Middle frontal gyrus (tissue), 1 donor: ENCODE results near the gene PHPT1.

Source experiments
- DNase-seq: peaks from one replicate; pipeline ENCODE4 v3.0.0-alpha.2; 2015; ENCODE audit warnings: low spot score; ENCODE audit errors: extremely low spot score

Gene PHPT1

GRCh38 chr9:136847826-136848392 lies 1.3 kb upstream of the PHPT1 start:
- no peak for DNase-seq

- DNase-seq = no peak
These were observed 694 bp upstream of the PHPT1 start for GRCh38 chr9:136848393-136849037.

DNA sequence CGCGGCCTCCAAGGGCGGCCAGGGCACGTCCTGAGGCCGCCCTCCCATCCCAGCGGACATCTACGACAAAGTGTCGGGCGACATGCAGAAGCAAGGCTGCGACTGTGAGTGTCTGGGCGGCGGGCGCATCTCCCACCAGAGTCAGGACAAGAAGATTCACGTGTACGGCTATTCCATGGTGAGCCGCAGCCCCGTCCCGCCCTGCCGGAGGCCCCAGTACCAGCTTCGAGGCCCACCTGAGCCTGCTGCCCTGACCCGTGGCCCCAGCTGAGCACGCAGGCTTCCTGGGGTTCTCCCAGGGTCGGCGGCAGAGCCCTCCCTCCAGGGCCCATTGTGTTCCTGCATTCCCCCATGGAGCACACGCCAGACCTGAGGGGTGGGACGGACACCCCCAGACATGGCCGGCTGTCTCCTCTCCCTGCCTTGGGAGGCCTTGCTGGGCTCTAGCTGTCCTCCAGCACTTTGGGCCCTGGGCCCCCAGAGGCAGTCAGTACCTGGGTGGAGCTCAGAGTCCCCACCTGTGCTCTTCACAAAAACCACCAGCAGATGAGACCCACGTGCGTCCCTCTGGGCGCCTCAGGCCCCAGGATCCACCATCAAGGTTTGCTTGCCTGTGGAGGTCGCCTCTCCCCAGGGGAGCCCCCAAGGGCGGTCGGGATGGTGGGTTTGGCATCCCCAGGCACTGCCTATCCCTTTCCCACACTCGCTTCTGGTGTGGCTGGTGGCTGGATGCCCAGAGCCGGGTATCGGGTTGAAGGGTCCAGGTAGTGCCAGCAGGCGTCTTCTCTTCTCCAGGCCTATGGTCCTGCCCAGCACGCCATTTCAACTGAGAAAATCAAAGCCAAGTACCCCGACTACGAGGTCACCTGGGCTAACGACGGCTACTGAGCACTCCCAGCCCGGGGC lies 1.0 kb downstream of the PHPT1 start:
- DNase-seq = no peak

DNA sequence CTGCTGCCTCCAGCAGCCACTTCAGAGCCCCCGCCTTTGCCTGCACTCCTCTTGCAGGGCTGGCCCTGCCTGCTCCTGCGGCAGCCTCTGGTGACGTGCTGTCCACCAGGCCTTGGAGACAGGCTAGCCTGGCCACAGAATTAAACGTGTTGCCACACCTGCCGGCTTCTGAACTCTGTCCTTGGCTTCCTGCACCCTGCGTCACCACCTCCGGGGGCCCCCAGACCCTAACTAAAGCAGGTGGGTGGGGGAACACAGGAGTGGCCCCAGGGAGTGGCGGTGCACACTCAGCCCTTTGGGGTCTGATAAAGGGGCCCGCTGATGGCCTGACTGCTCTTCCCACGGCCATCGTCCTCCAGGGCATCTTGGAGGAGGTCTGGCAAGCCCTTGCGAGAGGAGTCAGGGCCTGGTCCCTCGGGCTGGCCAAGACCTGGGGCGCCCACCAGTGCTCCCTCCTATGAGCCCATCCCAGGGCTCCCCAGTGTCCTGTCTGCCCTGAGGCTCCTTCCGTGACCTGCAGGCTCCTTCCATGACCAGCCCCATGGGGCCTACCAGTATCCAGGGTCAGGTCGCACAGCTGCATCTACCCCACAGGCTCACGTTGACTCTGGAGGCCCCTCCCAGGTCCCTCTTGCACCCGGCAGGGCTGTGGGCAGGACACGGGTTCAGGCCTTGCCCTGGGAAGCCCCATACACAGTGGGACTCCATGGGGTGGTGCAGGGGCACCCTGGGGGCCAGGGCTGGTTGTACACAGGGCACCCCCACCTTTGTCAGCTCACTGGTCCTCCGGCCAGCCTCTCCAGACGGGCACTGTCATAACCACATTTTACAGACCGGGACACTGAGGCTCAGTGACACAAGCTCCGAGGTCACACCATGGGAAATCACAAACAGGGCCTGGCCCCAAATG lies 1.9 kb downstream of the PHPT1 start:
- no peak for DNase-seq

DNA sequence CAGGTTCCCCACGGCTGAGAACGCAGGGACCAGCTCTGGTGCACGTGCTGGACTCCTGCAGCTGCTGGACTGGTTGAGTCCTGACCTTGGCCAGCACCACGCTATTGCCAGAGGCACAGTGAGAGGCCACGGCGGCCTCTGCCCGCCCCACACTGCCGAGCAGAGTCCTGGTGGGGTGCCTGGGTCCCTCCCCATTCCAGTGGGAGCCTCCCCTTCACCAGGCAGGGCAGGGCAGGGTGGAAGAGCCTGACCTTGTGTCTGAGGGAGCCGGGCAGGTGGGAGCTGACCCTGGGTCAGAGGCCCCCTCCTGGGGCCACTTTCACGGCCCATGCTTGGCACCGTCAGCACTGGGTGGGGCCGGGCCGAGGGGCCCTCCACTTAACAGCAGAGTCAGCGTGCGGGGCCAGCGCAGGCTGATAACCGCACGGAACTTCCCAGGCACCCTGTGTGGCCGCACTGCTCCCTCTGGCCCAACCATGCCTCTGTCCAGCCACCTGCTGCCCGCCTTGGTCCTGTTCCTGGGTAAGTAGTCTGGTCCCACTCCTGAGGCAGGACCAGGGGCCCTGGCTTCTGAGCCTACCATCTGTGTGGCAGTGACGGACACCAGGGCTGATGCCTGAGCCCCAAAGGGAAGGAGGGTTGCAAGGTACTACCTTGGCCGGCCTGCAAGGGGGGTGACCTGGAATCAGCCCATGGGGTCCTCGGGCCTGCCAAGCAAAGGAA lies 2.9 kb downstream of the PHPT1 start, which contains the start of gene MAMDC4:
Gene MAMDC4, plus strand, starts transcription at position 406 of the 723 bp plus-strand sequence. Its CDS starts 71 bp downstream, at position 477.
- DNase-seq = no peak

DNA sequence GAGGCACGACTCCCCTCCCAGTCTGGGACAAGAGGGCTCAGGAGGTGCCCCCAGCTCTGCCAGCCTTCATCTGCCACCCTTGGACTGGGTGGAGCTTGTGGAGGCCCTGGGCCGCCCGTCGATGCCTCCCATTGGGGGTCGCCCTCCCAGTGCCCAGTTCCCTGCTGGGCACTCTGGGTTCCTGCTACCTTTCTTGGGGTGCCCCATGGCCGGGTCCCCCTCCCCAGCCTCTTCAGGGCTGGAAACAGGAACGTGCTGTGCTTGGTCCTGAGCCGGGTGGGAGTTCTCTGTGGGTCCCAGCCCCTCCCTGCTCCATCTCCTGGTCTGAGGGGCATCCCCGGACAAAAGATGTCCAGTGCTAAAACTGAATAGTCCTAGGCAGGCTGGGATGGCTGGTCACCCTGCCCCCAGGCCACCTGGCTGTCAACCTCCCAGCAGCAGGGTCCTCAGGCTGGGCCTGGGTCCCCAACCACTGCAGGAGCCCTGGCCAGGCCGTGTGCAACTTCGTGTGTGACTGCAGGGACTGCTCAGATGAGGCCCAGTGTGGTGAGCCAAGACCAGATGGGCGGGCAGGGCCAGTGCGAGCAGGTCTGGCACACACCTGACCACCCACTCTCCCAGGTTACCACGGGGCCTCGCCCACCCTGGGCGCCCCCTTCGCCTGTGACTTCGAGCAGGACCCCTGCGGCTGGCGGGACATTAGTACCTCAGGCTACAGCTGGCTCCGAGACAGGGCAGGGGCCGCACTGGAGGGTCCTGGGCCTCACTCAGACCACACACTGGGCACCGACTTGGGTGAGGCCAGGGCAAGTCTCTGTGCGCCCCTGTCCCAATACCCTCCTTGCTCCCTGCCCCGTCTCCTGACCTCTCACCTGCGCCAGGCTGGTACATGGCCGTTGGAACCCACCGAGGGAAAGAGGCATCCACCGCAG lies 3.7 kb downstream of the PHPT1 start:
- DNase-seq = no peak

GRCh38 chr9:136853596-136854112 lies 4.4 kb downstream of the PHPT1 start:
- no peak for DNase-seq

- DNase-seq = no peak
These were observed 5.1 kb downstream of the PHPT1 start for GRCh38 chr9:136854113-136854841.

DNA sequence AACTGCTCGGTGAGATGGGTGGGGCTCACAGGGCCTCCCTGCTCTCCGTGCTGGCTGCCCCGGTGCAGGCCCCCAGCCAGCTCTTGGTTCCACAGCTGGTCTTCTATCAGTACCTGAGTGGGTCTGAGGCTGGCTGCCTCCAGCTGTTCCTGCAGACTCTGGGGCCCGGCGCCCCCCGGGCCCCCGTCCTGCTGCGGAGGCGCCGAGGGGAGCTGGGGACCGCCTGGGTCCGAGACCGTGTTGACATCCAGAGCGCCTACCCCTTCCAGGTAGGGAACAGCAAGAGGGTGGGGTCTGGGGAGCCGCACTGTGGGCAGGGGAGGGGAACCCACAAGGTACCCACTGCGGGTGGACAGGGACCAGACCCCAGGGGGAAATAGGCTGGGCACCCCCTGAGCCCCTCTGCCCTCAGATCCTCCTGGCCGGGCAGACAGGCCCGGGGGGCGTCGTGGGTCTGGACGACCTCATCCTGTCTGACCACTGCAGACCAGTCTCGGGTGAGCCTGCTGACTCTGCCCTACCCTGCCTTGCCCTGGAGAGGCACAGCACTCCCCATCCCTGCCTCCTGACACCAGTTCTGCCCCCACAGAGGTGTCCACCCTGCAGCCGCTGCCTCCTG lies 5.7 kb downstream of the PHPT1 start:
- DNase-seq = no peak

- no peak for DNase-seq
These were observed 6.4 kb downstream of the PHPT1 start for GRCh38 chr9:136855461-136856078.

GRCh38 chr9:136856079-136856476 lies 6.9 kb downstream of the PHPT1 start:
- no peak for DNase-seq

DNA sequence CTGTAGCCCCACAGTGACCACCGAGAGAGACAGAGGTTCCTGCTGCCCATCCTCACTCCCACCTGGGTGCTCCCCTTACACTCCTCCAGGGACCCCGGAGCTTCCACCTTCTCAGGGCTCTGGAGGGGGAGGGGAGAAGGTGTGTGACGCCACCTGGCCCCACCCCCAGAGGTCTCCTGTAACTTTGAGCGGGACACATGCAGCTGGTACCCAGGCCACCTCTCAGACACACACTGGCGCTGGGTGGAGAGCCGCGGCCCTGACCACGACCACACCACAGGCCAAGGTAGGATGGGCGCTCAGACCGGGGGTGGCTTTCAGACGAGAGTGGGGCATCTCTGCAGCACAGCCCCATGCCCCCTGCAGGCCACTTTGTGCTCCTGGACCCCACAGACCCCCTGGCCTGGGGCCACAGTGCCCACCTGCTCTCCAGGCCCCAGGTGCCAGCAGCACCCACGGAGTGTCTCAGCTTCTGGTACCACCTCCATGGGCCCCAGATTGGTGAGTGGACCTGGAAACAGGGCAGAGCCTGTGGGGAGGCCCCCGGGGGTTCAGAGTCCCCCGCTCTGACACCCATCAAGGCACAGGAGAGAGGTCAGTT lies 7.4 kb downstream of the PHPT1 start:
- DNase-seq = no peak

DNA sequence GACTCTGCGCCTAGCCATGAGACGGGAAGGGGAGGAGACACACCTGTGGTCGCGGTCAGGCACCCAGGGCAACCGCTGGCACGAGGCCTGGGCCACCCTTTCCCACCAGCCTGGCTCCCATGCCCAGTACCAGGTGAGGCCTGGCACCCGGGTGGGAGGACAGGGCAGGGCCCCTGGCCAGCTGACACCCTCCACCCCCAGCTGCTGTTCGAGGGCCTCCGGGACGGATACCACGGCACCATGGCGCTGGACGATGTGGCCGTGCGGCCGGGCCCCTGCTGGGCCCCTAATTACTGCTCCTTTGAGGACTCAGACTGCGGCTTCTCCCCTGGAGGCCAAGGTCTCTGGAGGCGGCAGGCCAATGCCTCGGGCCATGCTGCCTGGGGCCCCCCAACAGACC lies 8.0 kb downstream of the PHPT1 start:
- DNase-seq = no peak

- DNase-seq = no peak
These were observed 8.6 kb downstream of the PHPT1 start for GRCh38 chr9:136857581-136858412.

DNA sequence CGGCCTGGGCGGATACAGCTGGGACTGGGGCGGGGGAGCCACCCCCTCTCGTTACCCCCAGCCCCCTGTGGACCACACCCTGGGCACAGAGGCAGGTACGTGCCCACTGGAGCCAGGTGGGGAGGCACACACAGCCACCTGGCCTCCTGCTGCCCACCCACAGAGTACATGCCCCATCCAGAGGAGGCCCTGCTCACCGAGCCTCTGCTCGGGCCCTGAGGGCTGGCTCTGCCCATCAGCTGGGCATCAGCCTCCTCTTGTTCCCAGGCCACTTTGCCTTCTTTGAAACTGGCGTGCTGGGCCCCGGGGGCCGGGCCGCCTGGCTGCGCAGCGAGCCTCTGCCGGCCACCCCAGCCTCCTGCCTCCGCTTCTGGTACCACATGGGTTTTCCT lies 9.2 kb downstream of the PHPT1 start:
- DNase-seq = no peak
